ES-I3 (cell line): ENCODE data around the gene GPR153.

Experiments
- H3K36me3 ChIP-seq: 2 replicates; pipeline ENCODE4 v1.6.1; 2013; ENCODE audit warnings: mild to moderate bottlenecking, low read length, control low read depth, moderate library complexity; ENCODE audit not compliant: insufficient read depth
- H3K4me1 ChIP-seq: 2 replicates; pipeline ENCODE4 v1.6.1; 2013; ENCODE audit warnings: mild to moderate bottlenecking, control low read depth, low read length; ENCODE audit not compliant: insufficient read depth
- H3K9ac ChIP-seq: 2 replicates; pipeline ENCODE4 v1.6.1; 2013; ENCODE audit warnings: low read depth, mild to moderate bottlenecking, low read length, moderate library complexity
- H3K9me3 ChIP-seq: 2 replicates; pipeline ENCODE4 v1.6.1; 2013; ENCODE audit warnings: mild to moderate bottlenecking, low read length, moderate library complexity; ENCODE audit not compliant: control insufficient read depth, insufficient read depth

GPR153 gene

DNA sequence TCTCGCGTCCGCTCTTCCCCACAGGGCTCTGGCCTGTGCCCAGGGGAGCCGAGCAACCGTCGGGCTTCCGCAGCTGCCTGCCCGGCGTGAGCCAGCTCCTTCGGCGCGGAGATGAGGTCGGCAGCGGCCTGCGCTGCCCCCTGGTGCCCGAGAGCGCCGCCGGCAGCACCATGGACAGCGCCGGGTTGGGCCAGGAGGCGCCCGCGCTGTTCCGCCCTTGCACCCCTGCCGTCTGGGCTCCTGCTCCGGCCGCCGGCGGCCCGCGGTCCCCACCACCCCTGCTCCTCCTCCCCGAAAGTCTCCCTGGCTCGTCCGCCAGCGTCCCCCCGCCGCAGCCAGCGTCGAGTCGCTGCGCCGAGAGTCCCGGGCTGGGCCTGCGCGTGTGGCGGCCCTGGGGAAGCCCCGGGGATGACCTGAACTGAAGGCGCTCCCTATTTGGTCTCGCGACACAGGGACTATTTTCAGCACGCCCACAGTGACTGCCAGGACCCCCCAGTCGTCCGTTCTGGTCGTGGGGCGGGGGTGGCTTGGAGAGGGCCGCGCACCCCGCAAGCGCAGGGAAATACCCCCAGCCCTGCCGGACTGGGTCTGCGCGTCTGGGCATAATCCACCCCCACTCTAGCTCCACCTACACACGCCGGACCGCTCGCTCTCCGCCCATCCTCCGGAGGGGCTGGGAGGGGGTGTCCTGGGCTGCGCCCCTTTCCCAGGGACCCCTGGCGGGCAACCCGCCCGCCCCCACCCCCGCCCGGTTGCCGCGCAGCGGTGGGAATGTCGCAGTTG lies 15.6 kb downstream of the GPR153 start:
- no peaks in the 10 kb centered on the region for H3K9me3 ChIP-seq
- H3K4me1 ChIP-seq = peaks cover 8% of the 10 kb centered on the region

DNA sequence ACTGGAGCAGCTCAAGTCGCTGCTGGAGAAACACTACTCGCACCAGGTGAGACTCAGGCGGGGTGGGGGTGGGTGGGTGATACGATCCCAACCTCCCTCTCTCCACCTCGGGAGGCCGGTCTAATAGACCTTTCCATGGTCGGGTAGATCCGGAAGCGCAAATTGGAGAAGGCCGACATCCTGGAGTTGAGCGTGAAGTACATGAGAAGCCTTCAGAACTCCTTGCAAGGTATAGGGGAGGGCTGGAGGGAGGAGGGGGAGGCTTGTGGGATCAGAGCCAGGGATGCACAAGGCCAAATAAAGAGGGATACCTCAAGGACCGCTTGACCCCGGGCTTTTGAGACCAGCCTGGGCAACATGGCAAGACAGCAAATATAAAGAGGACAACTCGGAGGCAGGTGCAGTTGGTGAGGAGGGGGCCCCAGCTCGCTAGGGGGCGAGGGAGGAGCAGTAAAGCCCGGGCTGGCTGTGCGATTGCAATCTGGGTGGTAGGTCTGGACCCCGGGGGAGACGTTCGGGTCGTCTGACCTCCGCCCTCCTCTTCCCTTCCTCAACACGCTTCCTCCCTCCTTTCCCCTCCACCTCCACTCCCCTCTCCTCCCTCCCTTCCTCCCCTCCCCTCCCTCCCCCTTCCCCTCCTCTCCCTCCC lies 16.4 kb downstream of the GPR153 start:
- Histone ChIP-seq H3K36me3 (no peaks in the 10 kb centered on the region), H3K4me1 (peaks cover 13% of the 10 kb centered on the region), H3K9ac (peak overlapping the region; percentile 34; the same call in 1 of the 2 replicates), H3K9me3 (no peaks in the 10 kb centered on the region)

More for the DNA sequence above, 15.6 kb downstream of the GPR153 start:
- H3K36me3 ChIP-seq = no peaks in the 10 kb centered on the region
- peak overlapping the region; percentile 55; the same call in 1 of the 2 replicates for H3K9ac ChIP-seq

DNA sequence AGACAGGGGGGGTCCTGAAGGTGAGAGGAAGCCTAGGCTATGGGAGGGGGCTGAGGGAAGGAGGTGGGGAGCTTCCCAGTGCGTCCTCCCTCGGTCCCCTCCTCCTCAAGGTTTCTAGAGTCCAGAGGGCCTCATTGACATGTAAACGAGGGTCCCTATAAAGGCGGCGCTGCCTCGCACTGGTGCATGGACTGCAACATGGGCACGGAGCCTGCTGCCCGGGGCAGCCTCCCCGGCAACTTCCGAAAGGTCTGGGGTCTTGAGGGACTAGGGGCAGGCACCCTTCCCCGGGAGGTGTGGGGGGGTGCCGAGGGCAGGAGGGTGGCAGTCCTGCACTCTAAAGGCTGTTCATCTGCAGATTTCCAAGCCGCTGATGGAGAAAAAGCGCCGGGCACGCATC lies 16.9 kb downstream of the GPR153 start, which contains the start of gene HES3:
HES3 (plus strand) TSS at position 187 of the 400 bp plus-strand sequence; CDS start at position 374, 187 bp downstream.
- Histone ChIP-seq H3K9me3 (no peaks in the 10 kb centered on the region), H3K4me1 (peaks cover 16% of the 10 kb centered on the region), H3K36me3 (no peaks in the 10 kb centered on the region), H3K9ac (peak within 1 kb of the TSS; percentile 34; the same call in 1 of the 2 replicates)

DNA sequence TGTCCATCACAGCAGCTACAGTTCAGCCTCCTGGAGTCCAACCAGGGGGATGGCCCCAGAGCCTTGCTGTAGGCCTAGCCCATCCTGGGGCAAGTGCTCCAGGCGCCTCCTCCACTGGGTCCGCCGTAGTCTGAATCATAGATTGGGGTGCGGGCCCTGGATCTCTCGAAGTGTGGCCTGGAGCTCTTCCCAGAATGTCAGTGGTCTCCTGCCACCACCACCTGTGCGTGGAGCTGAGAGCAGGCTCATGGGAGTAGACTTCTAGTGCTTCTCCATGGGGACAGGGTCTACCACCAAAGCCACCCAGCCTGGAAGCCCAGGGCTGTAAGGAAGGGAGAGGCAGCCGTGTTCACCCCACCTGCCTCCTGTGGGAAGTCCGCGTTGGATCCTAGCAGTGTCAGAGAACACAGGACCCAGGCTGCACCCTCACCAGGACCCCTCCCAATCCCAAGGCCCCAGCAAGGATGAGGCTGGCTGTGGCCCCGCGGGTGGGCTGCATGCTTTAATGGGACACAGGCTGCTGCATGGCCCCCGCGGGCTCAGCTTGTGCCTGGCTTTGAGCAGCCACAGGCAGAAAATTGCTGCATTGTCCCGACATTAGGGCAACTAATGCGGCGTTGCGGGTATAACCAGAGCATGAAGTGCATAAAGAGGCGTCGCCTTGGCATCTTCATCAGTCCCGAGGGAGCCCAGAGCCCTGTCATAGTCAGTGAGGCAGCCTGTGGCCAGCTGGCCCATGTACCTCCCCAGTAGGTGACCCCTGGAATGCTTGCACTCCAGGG lies 17.7 kb downstream of the GPR153 start:
- H3K9ac ChIP-seq = no peak overlapping the region
- no peaks in the 10 kb centered on the region for H3K9me3 ChIP-seq
- peaks cover 23% of the 10 kb centered on the region for H3K4me1 ChIP-seq
- no peaks in the 10 kb centered on the region for H3K36me3 ChIP-seq

DNA sequence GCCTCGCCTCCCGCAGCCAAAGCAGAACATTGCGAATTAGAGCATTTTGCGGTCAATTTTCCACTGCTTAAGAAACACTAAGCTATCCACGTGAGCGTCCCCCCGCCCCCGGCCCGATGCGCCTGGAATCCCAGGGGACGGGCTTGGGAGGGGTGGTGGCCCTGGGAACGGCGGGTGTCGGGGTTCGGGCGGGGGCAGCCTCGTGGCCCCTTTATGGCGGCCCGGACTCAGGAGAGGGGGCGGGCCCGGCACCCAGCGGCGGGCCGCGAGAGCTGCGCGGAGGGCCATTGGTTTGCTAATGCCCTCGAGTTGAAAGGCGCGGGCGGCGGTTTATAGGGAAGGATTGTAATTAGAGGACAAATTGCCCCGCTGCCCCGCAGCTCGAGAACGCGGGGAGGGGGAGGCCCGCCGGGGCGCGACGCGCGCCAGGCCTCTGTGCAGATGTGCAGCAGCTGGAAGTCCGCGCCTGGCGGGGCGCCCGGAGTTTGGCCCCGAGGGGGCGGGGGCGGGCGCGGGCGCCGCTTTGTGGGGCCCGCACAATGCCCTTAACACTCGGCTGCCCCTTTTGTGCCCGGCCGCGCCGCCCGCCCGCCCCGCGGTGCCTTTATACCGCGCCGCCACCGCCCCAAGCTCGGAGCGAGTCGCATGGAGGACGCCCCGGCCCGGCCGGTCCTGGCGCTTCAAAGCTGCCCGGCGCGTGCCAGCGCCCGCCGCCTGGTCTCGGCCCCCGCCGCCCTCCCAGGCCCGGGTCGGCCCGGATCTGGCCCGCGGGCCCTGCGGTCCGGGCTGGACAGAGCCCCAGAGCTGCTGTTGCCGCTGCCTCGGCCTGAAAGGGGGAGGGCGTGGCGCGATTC lies 18.8 kb downstream of the GPR153 start:
- Histone ChIP-seq H3K9ac (peak overlapping the region; percentile 27; the same call in 1 of the 2 replicates), H3K4me1 (peaks cover 24% of the 10 kb centered on the region), H3K9me3 (no peaks in the 10 kb centered on the region), H3K36me3 (no peaks in the 10 kb centered on the region)

DNA sequence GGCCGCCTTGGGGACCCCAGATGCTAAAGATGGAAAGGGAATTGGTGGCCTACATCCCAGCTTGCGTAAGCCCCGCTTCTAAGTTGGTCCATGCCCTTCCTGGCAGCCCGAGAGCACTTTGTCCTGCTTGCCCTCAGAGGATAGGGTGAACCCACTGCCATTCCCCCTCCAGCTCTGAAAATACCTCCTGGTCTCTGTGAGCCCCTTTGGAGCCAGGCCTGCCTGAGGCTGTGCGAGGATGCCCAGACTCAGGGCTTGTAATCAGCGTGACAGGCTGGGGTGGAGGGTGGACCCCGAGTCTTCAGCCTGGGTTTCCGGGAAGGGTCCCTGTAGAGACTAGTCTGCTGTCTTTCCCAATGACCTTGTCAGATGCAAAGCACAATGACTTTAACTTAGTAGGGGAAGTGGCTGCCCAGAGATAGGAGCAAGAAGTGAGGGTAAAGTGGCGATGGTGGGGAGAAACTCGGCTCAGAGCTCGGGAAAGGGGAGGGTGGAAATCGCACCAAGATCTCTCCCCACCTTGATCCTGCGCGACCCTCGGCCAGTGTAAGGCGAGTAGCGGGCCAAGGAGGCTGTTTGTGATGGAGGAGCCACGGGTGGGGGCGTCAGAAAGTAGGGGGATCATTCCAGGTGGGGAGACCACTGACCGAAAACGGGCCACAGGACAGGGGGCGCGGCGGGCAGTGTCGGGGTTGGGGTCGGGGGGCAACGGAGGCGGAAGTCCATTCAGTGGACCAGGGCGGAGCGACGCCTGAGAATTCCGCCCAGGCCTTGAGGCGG lies 19.6 kb downstream of the GPR153 start:
- Histone ChIP-seq H3K9ac (peak overlapping the region; percentile 35), H3K36me3 (no peaks in the 10 kb centered on the region), H3K4me1 (peaks cover 24% of the 10 kb centered on the region), H3K9me3 (no peaks in the 10 kb centered on the region)

DNA sequence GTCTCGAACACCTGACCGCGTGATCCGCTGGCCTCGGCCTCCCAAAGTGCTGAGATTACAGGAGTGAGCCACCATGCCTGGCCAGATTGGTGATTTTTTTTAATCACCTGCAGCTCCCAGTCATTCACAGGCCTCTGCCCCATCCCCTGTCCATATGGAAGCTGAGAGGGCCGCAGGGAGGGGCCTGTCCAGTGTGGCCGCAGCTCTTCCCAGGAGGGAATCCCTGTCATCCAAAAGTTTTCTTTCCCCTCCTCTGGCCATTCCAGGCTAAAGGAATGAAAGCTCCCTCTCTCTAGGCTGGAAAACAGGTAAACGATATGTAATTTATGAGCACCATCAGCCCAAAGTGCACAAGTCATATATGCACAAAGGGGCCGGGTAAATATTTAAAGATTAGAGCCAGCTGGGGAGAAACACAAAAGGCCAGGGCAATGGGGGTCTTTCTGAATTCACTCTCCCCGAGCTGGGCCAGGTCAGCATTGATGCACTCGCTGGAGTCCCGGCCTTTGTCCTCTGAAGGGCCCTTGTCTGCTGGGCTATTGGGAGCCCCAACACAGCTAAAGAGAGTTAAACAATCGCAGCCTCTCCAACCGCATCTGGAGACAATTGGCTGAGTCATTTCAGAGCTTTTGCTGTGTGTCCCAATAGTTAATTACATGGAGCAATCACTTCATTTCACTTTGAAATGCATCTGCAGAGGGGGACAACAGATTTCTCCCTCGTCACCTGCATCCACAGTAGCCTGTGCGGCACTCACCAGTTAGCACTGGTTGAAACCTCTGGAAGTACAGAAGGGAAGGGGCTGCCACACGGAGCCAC lies 20.7 kb downstream of the GPR153 start:
- no peaks in the 10 kb centered on the region for H3K9me3 ChIP-seq
- no peaks in the 10 kb centered on the region for H3K36me3 ChIP-seq
- peak overlapping the region; percentile 35; the same call in 1 of the 2 replicates for H3K9ac ChIP-seq
- peaks cover 24% of the 10 kb centered on the region for H3K4me1 ChIP-seq

DNA sequence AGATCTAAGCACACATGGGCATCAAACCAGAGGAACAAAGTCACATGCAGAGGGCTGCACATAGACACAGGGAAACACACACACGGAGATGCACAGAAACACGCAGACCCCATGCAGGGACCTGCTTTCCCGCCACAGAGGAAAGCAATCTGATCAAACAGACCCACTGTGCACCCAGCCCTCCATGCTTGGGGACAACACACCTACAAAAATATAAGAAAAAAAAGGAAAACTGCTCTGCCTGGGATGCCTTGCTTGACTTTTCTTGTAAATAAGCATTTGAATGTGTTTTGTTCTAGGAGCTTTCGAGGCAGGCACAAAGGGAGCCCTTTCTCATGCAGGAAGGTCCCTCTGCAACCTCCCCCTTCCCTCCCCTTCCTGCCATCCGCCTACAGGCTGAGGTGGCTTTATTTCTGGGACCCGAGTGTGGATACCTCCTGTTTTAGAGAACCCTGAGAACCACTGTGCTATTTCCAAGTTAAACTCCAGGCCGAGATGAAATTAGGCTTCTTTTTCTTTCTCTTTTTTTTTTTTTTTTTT lies 21.6 kb downstream of the GPR153 start:
- H3K9me3 ChIP-seq = no peaks in the 10 kb centered on the region
- peak overlapping the region; percentile 37 for H3K9ac ChIP-seq
- peaks cover 24% of the 10 kb centered on the region for H3K4me1 ChIP-seq
- H3K36me3 ChIP-seq = no peaks in the 10 kb centered on the region

DNA sequence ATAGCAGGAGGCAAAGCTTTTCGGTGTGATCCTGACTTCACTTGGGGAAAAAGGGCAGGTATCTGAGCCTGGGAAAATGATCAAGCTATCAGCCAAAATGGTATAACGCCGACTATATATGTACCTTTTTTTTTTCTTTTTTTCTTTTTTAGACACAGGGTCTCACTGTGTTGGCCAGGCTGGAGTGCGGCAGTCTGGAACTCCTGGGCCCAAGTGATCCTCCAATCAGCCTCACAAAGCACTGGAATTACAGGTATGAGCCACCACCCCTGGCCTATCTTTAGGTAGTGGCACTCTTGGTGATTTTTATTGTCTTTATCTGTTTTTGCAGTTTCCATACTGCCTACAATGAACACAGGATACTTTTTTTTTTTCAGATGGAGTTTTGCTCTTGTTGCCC lies 23.8 kb downstream of the GPR153 start:
- no peak overlapping the region; the same call in 1 of the 2 replicates for H3K9ac ChIP-seq
- peaks cover 24% of the 10 kb centered on the region for H3K4me1 ChIP-seq
- no peaks in the 10 kb centered on the region for H3K9me3 ChIP-seq
- peaks cover 6% of the 10 kb centered on the region for H3K36me3 ChIP-seq

DNA sequence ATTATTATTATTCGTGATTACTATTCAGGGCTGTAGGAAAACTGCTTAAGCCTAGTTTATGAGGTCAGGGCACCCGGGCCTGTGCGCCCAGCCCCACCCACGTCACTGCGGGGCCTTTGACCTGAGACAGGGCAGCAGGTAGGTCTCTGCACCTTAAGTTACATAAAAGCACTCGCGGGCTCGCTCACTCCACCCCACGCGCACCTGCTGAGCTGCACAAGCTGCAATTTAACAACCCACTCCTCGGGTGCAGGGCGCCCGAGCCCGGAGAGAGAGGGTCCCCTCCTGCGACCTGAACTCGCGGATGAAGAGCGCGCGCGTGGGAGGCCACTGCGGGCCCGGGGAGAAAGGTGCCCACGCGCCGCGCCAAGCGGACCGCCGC lies 25.6 kb downstream of the GPR153 start:
- peak overlapping the region; percentile 78 for H3K9ac ChIP-seq
- H3K36me3 ChIP-seq = peaks cover 14% of the 10 kb centered on the region

DNA sequence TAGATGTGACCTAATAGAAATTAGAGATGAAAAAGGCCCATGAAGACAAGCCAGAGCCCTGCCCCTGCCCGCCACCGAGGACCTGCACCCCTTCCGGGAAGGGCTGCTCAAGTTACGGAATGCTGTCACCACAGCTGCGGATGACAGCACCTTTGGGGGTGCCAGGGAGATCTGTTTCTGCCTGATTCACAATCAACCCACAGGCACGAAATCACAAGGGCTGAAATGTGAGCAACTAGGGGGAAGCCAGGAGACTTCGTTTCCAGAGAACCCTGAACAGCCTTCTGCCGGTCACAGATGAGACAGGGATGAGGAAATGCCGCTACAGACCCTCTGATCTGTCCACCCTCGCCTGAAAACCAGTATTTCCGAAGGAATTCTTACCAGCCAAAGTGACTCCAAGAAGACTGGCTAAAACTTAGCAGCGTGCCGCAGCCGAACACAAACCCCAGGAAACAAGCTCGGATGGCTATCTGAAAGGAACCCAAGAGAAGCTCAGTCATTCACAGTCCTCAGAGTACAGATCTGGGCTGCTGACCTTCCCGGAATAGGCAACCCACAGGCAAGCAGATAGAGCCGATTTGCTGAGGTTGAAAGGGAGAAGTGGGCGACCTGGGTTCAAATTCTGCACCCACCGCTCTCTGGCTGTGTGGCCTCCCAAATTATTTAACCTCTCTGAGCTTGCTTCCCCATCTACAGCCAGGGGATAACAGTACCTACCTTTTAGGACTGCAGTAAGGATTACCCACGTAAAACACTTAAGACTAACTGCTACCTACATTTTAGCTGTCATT lies 26.2 kb downstream of the GPR153 start:
- H3K4me1 ChIP-seq = peaks cover 11% of the 10 kb centered on the region
- peak overlapping the region; percentile 78 for H3K9ac ChIP-seq
- peaks cover 14% of the 10 kb centered on the region for H3K36me3 ChIP-seq
- no peaks in the 10 kb centered on the region for H3K9me3 ChIP-seq

More for the DNA sequence above, 25.6 kb downstream of the GPR153 start:
- no peaks in the 10 kb centered on the region for H3K9me3 ChIP-seq
- peaks cover 16% of the 10 kb centered on the region for H3K4me1 ChIP-seq

DNA sequence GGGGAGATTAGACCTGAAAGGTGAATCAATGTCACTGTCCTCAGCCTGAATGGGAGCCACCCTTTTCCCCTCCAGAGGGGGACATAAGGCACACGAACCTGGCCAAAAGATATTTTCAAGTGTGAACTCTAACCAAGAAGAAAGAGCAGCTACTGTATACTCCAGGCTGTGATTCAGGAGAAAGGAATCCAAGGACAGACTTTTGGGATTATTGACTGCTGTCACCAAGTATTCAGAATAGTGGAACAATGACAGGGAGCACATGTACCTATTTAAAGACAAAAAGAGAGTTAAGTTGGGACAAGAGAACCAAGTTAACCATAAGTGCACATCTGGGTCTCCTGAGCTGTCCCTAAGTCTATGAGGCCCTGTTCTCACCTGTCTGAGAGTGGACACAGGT lies 27.5 kb downstream of the GPR153 start:
- no peaks in the 10 kb centered on the region for H3K9me3 ChIP-seq
- no peak overlapping the region for H3K9ac ChIP-seq
- H3K36me3 ChIP-seq = peaks cover 14% of the 10 kb centered on the region
- H3K4me1 ChIP-seq = 0 out of 2 replicates have a peak, but pooled peaks cover 2% of the 10 kb centered on the region
